Measurements from ENCODE around the gene VSIR. TPM values are rescaled to one million over a fixed set of nuclear protein-coding genes. Genes with fewer than 3 reads are reported as not detected.

The VSIR gene
- total and polyA plus RNA-seq, 9 of the 15 experiments (the other 6 are each of a cell fraction or from before 2014, with no cell fraction given): 0.14 to 20.5 (median 9.3) TPM

GRCh38 chr10:71746344-71747037 lies 26.8 kb downstream of the VSIR start (continued):
- TF ChIP-seq, protein P1, sequence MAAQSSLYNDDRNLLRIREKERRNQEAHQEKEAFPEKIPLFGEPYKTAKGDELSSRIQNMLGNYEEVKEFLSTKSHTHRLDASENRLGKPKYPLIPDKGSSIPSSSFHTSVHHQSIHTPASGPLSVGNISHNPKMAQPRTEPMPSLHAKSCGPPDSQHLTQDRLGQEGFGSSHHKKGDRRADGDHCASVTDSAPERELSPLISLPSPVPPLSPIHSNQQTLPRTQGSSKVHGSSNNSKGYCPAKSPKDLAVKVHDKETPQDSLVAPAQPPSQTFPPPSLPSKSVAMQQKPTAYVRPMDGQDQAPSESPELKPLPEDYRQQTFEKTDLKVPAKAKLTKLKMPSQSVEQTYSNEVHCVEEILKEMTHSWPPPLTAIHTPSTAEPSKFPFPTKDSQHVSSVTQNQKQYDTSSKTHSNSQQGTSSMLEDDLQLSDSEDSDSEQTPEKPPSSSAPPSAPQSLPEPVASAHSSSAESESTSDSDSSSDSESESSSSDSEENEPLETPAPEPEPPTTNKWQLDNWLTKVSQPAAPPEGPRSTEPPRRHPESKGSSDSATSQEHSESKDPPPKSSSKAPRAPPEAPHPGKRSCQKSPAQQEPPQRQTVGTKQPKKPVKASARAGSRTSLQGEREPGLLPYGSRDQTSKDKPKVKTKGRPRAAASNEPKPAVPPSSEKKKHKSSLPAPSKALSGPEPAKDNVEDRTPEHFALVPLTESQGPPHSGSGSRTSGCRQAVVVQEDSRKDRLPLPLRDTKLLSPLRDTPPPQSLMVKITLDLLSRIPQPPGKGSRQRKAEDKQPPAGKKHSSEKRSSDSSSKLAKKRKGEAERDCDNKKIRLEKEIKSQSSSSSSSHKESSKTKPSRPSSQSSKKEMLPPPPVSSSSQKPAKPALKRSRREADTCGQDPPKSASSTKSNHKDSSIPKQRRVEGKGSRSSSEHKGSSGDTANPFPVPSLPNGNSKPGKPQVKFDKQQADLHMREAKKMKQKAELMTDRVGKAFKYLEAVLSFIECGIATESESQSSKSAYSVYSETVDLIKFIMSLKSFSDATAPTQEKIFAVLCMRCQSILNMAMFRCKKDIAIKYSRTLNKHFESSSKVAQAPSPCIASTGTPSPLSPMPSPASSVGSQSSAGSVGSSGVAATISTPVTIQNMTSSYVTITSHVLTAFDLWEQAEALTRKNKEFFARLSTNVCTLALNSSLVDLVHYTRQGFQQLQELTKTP (IDR thresholded peaks at IDR 0.05; ENCODE audit: low read depth in 1 of 2, partially characterized antibody in 2 of 2): peak in 1 of 2 experiments; percentile 63
- TF ChIP-seq ZNF830 (CRISPR knock-in tag; IDR thresholded peaks at IDR 0.05) (peak; percentile 73; the same call in 1 of the 2 replicates), PML (IDR thresholded peaks at IDR 0.05; ENCODE audit: low read length) (no peak), TEAD1 (CRISPR knock-in tag; IDR thresholded peaks at IDR 0.05) (peak; percentile 88 to 94; a peak in 3 of 4 replicates), CBFA2T2 (conservative IDR thresholded peaks at IDR 0.05) (peak; percentile 32; the same call in 1 of the 2 replicates), CBX3 (IDR thresholded peaks at IDR 0.05; ENCODE audit: borderline replicate concordance in 1 of 2, low read length in 2 of 2) (peak in 1 of 2 experiments; percentile 35; a peak in 1 of 3 replicates), BDP1 (IDR thresholded peaks at IDR 0.05; ENCODE audit: insufficient read depth, insufficient read length) (no peak), ELF4 (CRISPR knock-in tag; IDR thresholded peaks at IDR 0.05) (peak; percentile 83), HNRNPL (IDR thresholded peaks at IDR 0.05; ENCODE audit: low read depth, low read length) (0 out of 2 replicates have a peak, but pooled peaks have one; percentile 35), ETV1 (tag; conservative IDR thresholded peaks at IDR 0.05; ENCODE audit: low read depth) (peak; percentile 91), ZNF695 (CRISPR knock-in tag; IDR thresholded peaks at IDR 0.05) (no peak), MECOM (CRISPR knock-in tag; IDR thresholded peaks at IDR 0.05) (peak; percentile 36; the same call in 1 of the 2 replicates), TSC22D4 (tag; IDR thresholded peaks at IDR 0.05) (no peak)
